Tibial nerve (tissue), 4 donors: ENCODE results near the gene IL1F10.

Experiments used
- CTCF ChIP-seq, 5 experiments: fragments of 200-600 bp in 3 of 5; fragments of 450-650 bp in 2 of 5; sonication (generic) in 3 of 5; IDR thresholded peaks; one replicate each; pipeline ENCODE4 v1.5.1; 2016 to 2019; ENCODE audit warnings: antibody characterized with exemption in 5 of 5, mild to moderate bottlenecking in 3 of 5, moderate library complexity in 2 of 5
- EP300 ChIP-seq, 2 donors: sonication (generic); formaldehyde crosslinking; IDR thresholded peaks; one replicate each; pipeline ENCODE4 v1.6.1; 2017; ENCODE audit warnings: antibody characterized with exemption in 2 of 2, mild to moderate bottlenecking in 1 of 2
- POLR2A ChIP-seq, 2 donors: fragments of 450-650 bp; IDR thresholded peaks; one replicate each; pipeline ENCODE4 v1.6.1; 2017; ENCODE audit warnings: antibody characterized with exemption in 2 of 2, mild to moderate bottlenecking in 2 of 2, moderate library complexity in 2 of 2

- no peak for TF ChIP-seq POLR2A (IDR thresholded peaks at IDR 0.05)
- TF ChIP-seq CTCF (IDR thresholded peaks at IDR 0.05), result no peak
- no peak for TF ChIP-seq EP300 (IDR thresholded peaks at IDR 0.05)
Observed at GRCh38 chr2:113036763-113037162, 31.0 kb upstream of the IL1F10 start.
